A549 treated with ZK216348 at 1 μM for 4 hours (cell line): ENCODE measurements around the gene ZNF764. TPM values are rescaled to one million over a fixed set of nuclear protein-coding genes. Genes with fewer than 3 reads are reported as not detected.

Source experiments
- total RNA-seq: library from RNA; stranded (reverse); fragments of 200-300 nt; extraction: Qiagen RNA extraction; gene quantifications from 5 replicates; pipeline ENCODE4 v1.2.3, GENCODE V29; 2022; ENCODE audit warnings: low read depth

ZNF764 gene
- 3.1 to 7.0 TPM (median 5.5 TPM) in 5 replicates for total RNA-seq

DNA sequence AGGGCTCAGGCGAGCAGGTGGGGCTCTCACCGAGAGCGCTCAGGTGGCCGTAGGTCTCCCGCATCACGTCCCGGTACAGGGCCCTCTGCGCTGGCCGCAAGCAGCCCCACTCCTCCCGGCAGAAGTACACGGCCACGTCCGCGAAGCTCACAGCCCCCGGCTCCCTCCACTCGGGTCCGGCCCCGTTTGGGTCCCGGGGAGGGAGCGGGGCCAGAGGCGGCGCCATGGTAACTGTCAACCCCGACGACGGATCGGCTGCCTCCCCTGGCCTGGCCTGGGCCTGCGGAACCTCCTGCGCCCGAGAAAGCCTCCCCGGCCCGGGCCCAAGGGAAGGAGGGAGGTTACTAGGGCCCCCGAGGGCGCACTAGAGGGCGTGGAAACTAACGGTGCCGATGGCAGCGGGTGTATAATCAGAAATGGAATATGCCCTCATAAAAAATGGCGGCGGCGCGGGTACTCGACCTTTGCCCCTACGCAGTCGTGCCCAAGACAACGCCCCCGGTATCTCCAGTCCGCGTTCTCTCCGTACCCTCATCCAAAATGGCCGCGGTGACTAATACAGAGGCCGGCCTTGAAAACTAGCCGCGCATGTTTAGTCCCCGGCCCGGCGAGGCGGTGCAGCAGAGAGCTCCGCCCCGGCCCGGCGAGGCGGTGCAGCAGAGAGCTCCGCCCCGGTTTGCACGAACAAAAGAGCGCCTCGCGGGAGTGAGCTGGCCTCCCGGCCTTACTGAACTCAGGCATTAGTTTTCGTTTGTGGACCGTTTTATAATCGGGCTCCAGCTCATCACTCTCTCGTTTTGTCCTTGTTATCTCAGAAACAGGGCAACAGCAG lies at the start of gene ZNF764:
TSS of gene ZNF764 (minus strand) at position 418 of the 832 bp plus-strand sequence. CDS start at position 226, 192 bp downstream.

DNA sequence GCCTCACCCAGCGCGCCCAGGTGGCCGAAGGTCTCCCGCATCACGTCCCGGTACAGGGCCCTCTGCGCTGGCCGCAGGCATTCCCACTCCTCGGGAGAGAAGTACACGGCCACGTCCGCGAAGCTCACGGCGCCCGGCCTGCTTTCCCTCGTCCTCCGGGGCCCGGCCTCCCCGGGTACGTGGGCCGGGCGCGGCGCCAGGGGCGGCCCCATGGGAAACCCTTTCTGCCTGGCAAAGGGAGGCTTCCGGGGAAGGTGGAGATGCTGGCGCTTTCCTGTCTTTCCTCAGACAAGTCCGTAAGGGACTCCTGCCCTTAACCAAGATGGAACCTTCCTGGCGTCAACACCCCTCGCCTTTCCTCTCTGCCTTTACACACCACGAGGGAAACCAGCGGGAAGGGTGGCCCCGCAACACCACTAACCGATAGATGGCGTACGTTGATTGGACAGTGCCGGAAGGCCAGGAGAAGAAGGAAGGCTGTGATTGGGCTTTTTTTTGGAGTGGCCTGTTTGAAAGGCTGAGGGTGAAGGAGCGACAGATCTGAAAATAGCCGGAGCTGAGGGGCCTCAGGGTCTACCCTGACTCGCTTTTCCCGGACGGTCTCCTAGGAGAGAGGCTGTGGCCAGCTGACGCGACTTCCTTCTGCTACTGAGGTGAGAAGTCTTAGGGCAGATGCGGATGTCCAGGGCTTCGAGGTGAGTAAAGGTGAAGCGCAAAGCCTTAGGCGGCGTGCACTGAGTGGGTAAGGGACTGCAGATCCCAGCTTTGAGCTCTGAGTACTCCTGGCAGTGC lies 27.4 kb upstream of the ZNF764 start, which contains the start of gene ZNF785:
TSS of gene ZNF785 (minus strand) at position 298 of the 792 bp plus-strand sequence. CDS start at position 212, 86 bp downstream.

GRCh38 chr16:30571445-30572322 lies 13.5 kb upstream of the ZNF764 start, which contains the start of gene ZNF688:
Gene ZNF688, minus strand, starts transcription at chr16:30571714. Its CDS starts 85 bp downstream, at chr16:30571629.

GRCh38 chr16:30534368-30535105 lies 23.6 kb downstream of the ZNF764 start, which contains the start of gene ZNF747:
Gene ZNF747, minus strand, starts transcription at chr16:30534858. Its CDS starts 179 bp downstream, at chr16:30534679.

DNA sequence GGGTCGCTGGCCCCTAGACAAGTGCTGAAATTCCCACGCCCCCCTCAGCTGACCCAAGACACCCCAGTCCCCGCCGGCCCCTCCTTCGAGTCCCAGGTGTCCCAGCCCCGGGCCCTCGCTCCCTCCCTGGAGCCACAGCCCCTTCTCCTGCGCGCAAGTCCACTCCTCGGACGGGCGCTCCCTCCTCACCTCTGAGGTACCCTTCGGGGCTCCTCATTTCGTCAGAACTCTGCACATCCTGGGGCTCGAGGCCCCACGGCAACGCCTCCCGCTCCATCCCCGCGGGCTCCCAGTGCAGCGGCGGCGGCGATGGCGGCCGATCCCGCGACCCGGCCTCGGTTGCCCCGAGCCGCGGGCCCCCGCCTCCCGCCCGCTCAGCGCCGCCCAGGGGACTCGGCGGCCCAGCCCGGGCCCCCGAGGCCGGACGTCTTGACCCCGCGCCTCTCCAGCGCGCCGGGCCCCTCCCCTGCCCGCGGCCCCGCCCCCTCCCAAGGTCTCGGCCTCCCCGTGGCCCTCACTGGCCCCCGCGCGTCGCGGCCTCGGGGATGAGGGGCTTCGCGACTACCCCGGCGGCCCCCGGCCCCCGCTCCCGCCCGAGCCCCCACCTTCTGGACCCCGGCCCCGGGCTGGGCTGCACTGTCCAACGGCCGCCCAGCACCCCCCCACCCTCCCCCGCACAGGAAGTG lies 31.9 kb downstream of the ZNF764 start, which contains the start of gene ZNF768:
TSS of gene ZNF768 (minus strand) at position 430 of the 686 bp plus-strand sequence. CDS start at position 277, 153 bp downstream.

Other genes with a start within 250 kb of the ZNF764 start
- gene CD2BP2, start 203.1 kb downstream of the ZNF764 start, total RNA-seq: 61.1 to 68.0 TPM (median 65.1 TPM) in 5 replicates
- gene TBC1D10B, start 187.9 kb downstream of the ZNF764 start, total RNA-seq: 19.1 to 34.9 TPM (median 33.6 TPM) in 5 replicates
- gene MYL11, start 183.6 kb downstream of the ZNF764 start, total RNA-seq: not detected in 5 replicates
- 1.9 to 2.3 TPM (median 2.2 TPM) in 5 replicates for gene SEPTIN1, start 175.8 kb downstream of the ZNF764 start, total RNA-seq
- gene ZNF48, start 163.0 kb downstream of the ZNF764 start, total RNA-seq: 11.3 to 14.8 TPM (median 13.1 TPM) in 5 replicates
- 2.9 to 6.7 TPM (median 6.1 TPM) in 5 replicates for gene ZNF771, start 150.8 kb downstream of the ZNF764 start, total RNA-seq
- gene DCTPP1, start 128.3 kb downstream of the ZNF764 start, total RNA-seq: 85.1 to 139 TPM (median 127 TPM) in 5 replicates
- gene SEPHS2, start 112.5 kb downstream of the ZNF764 start, total RNA-seq: 47.5 to 50.9 TPM (median 48.1 TPM) in 5 replicates
- 0.15 to 0.32 TPM (median 0.20 TPM) in 3 of 5 replicates, not detected in the others for gene ITGAL, start 85.6 kb downstream of the ZNF764 start, total RNA-seq
- 30.8 to 51.6 TPM (median 48.5 TPM) in 5 replicates for gene ZNF768, start 31.8 kb downstream of the ZNF764 start, total RNA-seq
- 2.7 to 4.7 TPM (median 4.1 TPM) in 5 replicates for gene ZNF747, start 23.5 kb downstream of the ZNF764 start, total RNA-seq
- gene ZNF688, start 13.3 kb upstream of the ZNF764 start, total RNA-seq: 6.1 to 12.0 TPM (median 7.0 TPM) in 5 replicates
- gene ZNF785, start 27.3 kb upstream of the ZNF764 start, total RNA-seq: not detected in 5 replicates
- gene ZNF689, start 52.0 kb upstream of the ZNF764 start, total RNA-seq: 7.7 to 9.6 TPM (median 8.6 TPM) in 5 replicates
- 17.0 to 26.6 TPM (median 23.2 TPM) in 5 replicates for gene PRR14, start 92.6 kb upstream of the ZNF764 start, total RNA-seq
- 24.6 to 46.9 TPM (median 43.3 TPM) in 5 replicates for gene FBRS, start 100.1 kb upstream of the ZNF764 start, total RNA-seq
- 5.9 to 34.3 TPM (median 23.6 TPM) in 5 replicates for gene SRCAP, start 140.8 kb upstream of the ZNF764 start, total RNA-seq
- gene PHKG2, start 190.1 kb upstream of the ZNF764 start, total RNA-seq: 15.2 to 28.7 TPM (median 25.5 TPM) in 5 replicates
- gene CFAP119, start 203.7 kb upstream of the ZNF764 start, total RNA-seq: 4.3 to 10.0 TPM (median 8.4 TPM) in 5 replicates
- gene RNF40, start 203.9 kb upstream of the ZNF764 start, total RNA-seq: 51.8 to 92.6 TPM (median 84.3 TPM) in 5 replicates
- 15.6 to 17.9 TPM (median 17.8 TPM) in 5 replicates for gene ZNF629, start 228.8 kb upstream of the ZNF764 start, total RNA-seq